ENCODE data around the gene MRPL43.

Gene MRPL43

DNA sequence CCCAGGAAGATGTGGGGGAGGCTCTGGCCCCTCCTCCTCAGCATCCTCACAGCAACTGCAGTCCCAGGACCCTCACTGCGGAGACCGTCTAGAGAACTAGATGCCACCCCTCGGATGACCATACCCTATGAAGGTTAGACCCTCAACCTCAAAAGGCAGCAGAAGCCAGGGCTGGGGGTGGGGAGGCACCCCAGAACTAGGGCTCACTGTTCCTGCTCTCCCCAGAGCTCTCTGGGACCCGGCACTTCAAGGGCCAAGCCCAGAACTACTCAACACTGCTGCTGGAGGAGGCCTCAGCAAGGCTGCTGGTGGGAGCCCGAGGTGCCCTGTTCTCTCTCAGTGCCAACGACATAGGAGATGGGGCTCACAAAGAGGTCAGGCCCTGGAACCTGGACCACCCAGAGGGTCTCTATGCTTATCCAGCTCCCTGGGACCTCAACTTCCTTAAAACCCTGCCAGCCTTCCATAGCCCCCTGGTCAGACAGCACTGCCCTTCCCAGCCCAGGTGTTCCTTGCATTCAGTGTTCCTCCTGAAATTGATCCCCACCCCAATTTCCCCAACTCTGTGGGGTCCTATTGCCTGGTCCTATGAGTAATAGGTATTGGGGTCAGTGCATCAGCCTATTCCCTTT, 14.3 kb downstream of the MRPL43 start:
- H3K36me3 Mint-ChIP-seq (ENCODE audit: low read depth): peaks cover 14% of the 10 kb centered on the region

DNA sequence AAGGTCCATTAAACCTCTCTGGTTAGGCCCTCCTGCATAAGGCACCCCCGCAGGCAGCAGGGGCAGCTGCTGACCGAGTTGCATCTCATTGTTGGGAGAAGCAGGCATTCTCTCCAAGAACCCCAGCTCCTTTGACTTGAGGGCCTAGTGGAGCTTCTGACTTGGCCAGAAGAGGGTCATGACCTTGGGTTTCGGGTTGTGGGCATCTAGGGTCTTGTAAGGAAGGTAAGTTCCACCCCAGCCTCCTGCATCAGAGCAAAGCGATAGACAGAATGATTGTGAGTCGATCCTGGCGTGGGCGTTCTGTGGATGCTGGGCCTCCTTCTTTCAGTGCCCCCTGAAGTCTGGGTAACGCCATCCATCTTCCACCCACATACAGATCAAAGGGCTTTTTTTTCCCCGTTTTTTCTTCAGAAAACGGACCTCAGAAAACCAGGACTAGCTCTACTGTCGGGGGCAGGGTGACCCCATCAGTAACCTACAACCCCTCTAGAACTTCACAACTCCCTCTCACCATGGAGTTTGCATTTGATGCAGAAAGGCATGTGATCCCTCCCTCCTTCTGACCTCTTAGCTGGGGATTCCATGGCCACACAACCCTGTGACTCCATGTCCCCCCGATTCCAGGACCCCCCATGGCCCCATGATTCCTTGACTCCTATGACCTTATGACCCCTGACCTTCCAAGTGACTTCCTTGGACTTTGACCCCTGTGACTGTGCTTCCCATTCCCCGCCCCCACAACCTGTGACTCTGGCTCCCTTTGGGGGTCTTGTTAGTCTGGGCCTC, 15.0 kb downstream of the MRPL43 start:
- H3K36me3 Mint-ChIP-seq (ENCODE audit: low read depth): peaks cover 14% of the 10 kb centered on the region
- H3K4me1 Mint-ChIP-seq: peaks cover 25% of the 10 kb centered on the region
- peak overlapping the region; percentile 41 to 53 (median 44) for H3K4me3 Mint-ChIP-seq
- peak overlapping the region in 1 of 3 experiments; percentile 90 for H3K27ac Mint-ChIP-seq
- TF ChIP-seq, protein P1, sequence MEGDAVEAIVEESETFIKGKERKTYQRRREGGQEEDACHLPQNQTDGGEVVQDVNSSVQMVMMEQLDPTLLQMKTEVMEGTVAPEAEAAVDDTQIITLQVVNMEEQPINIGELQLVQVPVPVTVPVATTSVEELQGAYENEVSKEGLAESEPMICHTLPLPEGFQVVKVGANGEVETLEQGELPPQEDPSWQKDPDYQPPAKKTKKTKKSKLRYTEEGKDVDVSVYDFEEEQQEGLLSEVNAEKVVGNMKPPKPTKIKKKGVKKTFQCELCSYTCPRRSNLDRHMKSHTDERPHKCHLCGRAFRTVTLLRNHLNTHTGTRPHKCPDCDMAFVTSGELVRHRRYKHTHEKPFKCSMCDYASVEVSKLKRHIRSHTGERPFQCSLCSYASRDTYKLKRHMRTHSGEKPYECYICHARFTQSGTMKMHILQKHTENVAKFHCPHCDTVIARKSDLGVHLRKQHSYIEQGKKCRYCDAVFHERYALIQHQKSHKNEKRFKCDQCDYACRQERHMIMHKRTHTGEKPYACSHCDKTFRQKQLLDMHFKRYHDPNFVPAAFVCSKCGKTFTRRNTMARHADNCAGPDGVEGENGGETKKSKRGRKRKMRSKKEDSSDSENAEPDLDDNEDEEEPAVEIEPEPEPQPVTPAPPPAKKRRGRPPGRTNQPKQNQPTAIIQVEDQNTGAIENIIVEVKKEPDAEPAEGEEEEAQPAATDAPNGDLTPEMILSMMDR (IDR thresholded peaks at IDR 0.05; ENCODE audit: unreplicated experiment in 3 of 3): no peak
- no peaks in the 10 kb centered on the region for H3K27me3 Mint-ChIP-seq (ENCODE audit: low read depth)
- H3K9me3 Mint-ChIP-seq: no peaks in the 10 kb centered on the region

More for the DNA sequence above, 14.3 kb downstream of the MRPL43 start:
- TF ChIP-seq, protein P1 (IDR thresholded peaks at IDR 0.05; ENCODE audit: unreplicated experiment in 3 of 3): no peak
- peak overlapping the region in 1 of 3 experiments; percentile 42 for H3K4me3 Mint-ChIP-seq
- H3K4me1 Mint-ChIP-seq: peaks cover 25% of the 10 kb centered on the region
- H3K9me3 Mint-ChIP-seq: no peaks in the 10 kb centered on the region
- peak overlapping the region in 1 of 3 experiments; percentile 90 for H3K27ac Mint-ChIP-seq
- no peaks in the 10 kb centered on the region for H3K27me3 Mint-ChIP-seq (ENCODE audit: low read depth)

DNA sequence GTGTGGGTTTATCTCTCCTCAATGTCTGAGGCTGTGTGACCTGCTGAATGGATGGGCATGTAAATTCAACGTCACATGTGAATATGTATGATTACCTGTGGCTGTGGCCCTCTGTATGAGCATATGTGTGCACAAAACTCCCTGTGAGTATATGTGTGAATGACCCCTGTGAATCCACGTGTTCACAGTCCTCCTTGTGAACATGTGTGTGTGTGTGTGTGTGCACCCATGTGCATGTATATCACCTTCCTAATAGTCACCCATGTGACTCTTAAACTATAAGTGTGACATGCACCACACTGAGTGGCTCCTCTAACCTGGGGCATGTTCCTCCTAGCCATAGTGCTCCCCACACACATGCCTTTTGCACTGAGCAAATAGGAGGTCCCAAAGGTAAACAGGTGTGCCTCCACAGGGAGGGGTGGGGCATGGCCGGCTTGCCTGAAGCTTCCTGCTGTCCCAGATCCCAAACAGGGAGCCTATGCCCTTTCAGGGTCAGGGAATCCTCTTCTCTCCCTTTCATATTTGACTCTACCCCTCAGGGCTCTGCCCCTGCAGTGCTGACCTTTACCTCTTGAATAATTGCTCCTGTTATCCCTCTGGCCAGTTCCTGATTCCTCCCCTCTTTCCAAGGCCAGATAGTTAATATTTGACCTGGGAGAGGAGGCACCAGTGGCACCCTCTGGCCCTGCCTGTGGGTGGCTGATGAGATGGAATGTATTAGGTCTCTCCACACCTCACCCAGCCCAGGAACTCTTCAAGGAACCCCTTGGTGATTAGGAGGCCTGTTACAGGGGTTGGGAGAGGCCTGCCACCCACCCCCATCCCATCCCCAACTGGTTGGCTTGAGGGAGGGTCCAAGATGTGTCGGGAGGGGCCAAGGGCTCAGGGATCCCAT, 16.1 kb downstream of the MRPL43 start:
- peak overlapping the region; percentile 20 to 90 (median 54) for H3K27ac Mint-ChIP-seq
- H3K4me1 Mint-ChIP-seq: peaks cover 25% of the 10 kb centered on the region
- TF ChIP-seq, protein P1 (IDR thresholded peaks at IDR 0.05; ENCODE audit: unreplicated experiment in 3 of 3): no peak
- no peaks in the 10 kb centered on the region for H3K9me3 Mint-ChIP-seq
- peak overlapping the region; percentile 84 to 88 (median 86) for H3K4me3 Mint-ChIP-seq
- H3K36me3 Mint-ChIP-seq (ENCODE audit: low read depth): peaks cover 8% of the 10 kb centered on the region
- H3K27me3 Mint-ChIP-seq (ENCODE audit: low read depth): no peaks in the 10 kb centered on the region

DNA sequence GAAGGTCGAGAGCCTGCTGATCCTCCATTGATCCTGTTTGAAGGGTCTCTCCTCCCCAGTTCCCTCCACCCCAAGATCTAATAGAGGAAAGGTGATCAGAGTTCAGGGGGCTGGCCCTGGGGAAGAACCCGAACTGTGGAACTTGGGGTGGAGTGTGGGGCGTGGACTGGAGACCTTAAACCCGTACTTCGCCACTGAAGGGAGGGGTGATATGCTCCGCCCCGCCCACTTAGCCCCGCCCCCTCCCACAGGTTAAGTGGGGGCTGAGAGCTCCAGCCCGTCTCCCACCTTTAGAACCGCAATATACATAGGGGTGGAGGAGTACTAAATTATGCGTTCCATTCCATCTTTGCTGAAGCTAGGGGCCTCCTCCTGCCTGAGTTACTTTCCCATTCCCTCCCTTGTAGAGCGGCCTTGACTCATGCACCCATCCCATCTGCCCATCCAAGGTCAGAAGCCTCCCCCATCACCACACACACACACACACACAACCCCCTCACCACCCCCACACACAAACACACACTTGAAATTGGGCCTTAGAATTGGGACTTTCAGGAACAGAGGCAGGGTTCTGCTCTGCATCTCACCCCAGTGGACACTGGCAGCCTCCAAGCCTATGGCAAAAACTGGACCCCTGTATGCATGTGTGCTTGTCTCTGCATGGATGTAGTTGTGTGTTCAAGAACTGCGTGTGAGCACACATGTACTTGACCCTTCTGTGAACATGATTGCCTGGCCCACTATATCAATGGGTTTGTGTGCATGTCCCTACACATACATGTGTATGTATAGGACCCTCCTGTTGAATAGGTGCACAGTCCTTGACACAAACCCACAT, 17.0 kb downstream of the MRPL43 start:
- TF ChIP-seq, protein P1 (IDR thresholded peaks at IDR 0.05; ENCODE audit: unreplicated experiment in 3 of 3): no peak
- H3K4me1 Mint-ChIP-seq: peaks cover 25% of the 10 kb centered on the region
- H3K4me3 Mint-ChIP-seq: peak overlapping the region; percentile 84 to 88 (median 86)
- H3K36me3 Mint-ChIP-seq (ENCODE audit: low read depth): peaks cover 8% of the 10 kb centered on the region
- H3K9me3 Mint-ChIP-seq: no peaks in the 10 kb centered on the region
- H3K27ac Mint-ChIP-seq: peak overlapping the region; percentile 20 to 90 (median 48)
- H3K27me3 Mint-ChIP-seq (ENCODE audit: low read depth): no peaks in the 10 kb centered on the region
